HG03520 (cell line): Measurements from ENCODE around the gene LMO2.
"Not testable (repeated sequence)": the region's sequence is repeated elsewhere in the genome, so short reads cannot be mapped to it uniquely, and the experiment has no call there.

Experiments
- ATAC-seq: cut with Tn5 transposase; IDR thresholded peaks from one replicate; pipeline ENCODE4 v1.9.1; 2021; ENCODE audit warnings: mild to moderate bottlenecking, moderate library complexity; ENCODE audit not compliant: unreplicated experiment

Gene LMO2

GRCh38 chr11:33863418-33864172 is 28.3 kb downstream of the LMO2 start:
- ATAC-seq = no peak

- no peak for ATAC-seq
Measured at GRCh38 chr11:33861941-33862589, 29.8 kb downstream of the LMO2 start.

- ATAC-seq = no peak
Measured at GRCh38 chr11:33861386-33861785, 30.5 kb downstream of the LMO2 start.

- ATAC-seq = no peak
Measured at GRCh38 chr11:33860926-33861325, 30.9 kb downstream of the LMO2 start.

GRCh38 chr11:33859306-33859705 is 32.6 kb downstream of the LMO2 start:
- no peak for ATAC-seq

- ATAC-seq = peak; percentile 48
Measured at GRCh38 chr11:33857933-33858371, 33.9 kb downstream of the LMO2 start.

GRCh38 chr11:33855500-33855899 is 36.4 kb downstream of the LMO2 start:
- no peak for ATAC-seq

GRCh38 chr11:33848717-33849390 is 43.0 kb downstream of the LMO2 start:
- ATAC-seq = no peak

GRCh38 chr11:33847251-33847650 is 44.6 kb downstream of the LMO2 start:
- ATAC-seq = no peak

- ATAC-seq = no peak
Measured at GRCh38 chr11:33844236-33844635, 47.6 kb downstream of the LMO2 start.

GRCh38 chr11:33843018-33843417 is 48.9 kb downstream of the LMO2 start:
- ATAC-seq = no peak

- ATAC-seq = no peak
Measured at GRCh38 chr11:33842236-33842915, 49.5 kb downstream of the LMO2 start.

GRCh38 chr11:33838234-33838633 is 53.6 kb downstream of the LMO2 start:
- ATAC-seq = not testable (repeated sequence)

GRCh38 chr11:33837334-33837733 is 54.5 kb downstream of the LMO2 start:
- ATAC-seq = not testable (repeated sequence)

- ATAC-seq = no peak
Measured at GRCh38 chr11:33835143-33835878, 56.6 kb downstream of the LMO2 start.

- ATAC-seq = no peak
Measured at GRCh38 chr11:33832676-33833075, 59.2 kb downstream of the LMO2 start.

- no peak for ATAC-seq
Measured at GRCh38 chr11:33830903-33831648, 60.8 kb downstream of the LMO2 start.

GRCh38 chr11:33829430-33830141 is 62.3 kb downstream of the LMO2 start:
- ATAC-seq = no peak
